ENCODE data around the gene RNF5.
A peak's percentile ranks its signal among the peaks of the same experiment; 100 is the strongest.

GRCh38 chr6:32195902-32196681 is 17.9 kb downstream of the RNF5 start:
- no peak for TF ChIP-seq CTCF (IDR thresholded peaks at IDR 0.05)
- peak; percentile 99 for TF ChIP-seq POLR2A (IDR thresholded peaks at IDR 0.05)
- TF ChIP-seq POLR2AphosphoS5 (IDR thresholded peaks at IDR 0.05): peak; percentile 98 to 100 (median 99)

Measured in sigmoid colon (tissue), 4 donors.